Breast epithelium (tissue), 3 donors: ENCODE results near the gene SDHAF1.

Source experiments
- POLR2AphosphoS5 ChIP-seq, 3 donors: sonication (generic); formaldehyde crosslinking; IDR thresholded peaks; one replicate each; pipeline ENCODE4 v1.6.1; 2017; ENCODE audit warnings: antibody characterized with exemption in 3 of 3
- TF ChIP-seq, protein P1 (sequence below), 3 donors: fragments of 450-650 bp; IDR thresholded peaks; one replicate each; pipeline ENCODE4 v1.5.1; 2016 to 2017; ENCODE audit warnings: antibody characterized with exemption in 3 of 3, mild to moderate bottlenecking in 3 of 3, moderate library complexity in 3 of 3

GRCh38 chr19:36041831-36042230, 46.8 kb downstream of the SDHAF1 start:
- TF ChIP-seq POLR2AphosphoS5 (IDR thresholded peaks at IDR 0.05), result no peak
- TF ChIP-seq, protein P1, sequence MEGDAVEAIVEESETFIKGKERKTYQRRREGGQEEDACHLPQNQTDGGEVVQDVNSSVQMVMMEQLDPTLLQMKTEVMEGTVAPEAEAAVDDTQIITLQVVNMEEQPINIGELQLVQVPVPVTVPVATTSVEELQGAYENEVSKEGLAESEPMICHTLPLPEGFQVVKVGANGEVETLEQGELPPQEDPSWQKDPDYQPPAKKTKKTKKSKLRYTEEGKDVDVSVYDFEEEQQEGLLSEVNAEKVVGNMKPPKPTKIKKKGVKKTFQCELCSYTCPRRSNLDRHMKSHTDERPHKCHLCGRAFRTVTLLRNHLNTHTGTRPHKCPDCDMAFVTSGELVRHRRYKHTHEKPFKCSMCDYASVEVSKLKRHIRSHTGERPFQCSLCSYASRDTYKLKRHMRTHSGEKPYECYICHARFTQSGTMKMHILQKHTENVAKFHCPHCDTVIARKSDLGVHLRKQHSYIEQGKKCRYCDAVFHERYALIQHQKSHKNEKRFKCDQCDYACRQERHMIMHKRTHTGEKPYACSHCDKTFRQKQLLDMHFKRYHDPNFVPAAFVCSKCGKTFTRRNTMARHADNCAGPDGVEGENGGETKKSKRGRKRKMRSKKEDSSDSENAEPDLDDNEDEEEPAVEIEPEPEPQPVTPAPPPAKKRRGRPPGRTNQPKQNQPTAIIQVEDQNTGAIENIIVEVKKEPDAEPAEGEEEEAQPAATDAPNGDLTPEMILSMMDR (IDR thresholded peaks at IDR 0.05), result no peak
